SK-MEL-5 (cell line): ENCODE measurements around the gene HEPN1. TPM values are rescaled to one million over a fixed set of nuclear protein-coding genes. Genes with fewer than 3 reads are reported as not detected.

ENCODE experiments used
- DNase-seq: peaks from one replicate; pipeline ENCODE4 v3.0.0-alpha.2; 2016; ENCODE audit warnings: low read depth, low spot score
- in situ Hi-C: cut with HindIII; loops from 2 replicates; pipeline ENCODE4 v1.10.0; 2016; ENCODE audit warnings: low sequenced_read_pairs, high pct_unique_total_duplicates, low pct_unique_long_range_greater_than_20kb
- polyA plus RNA-seq, 2 experiments: library from polyadenylated mRNA; depleted of rRNA; stranded (reverse); fragments of >200 nt; gene quantifications; 2 replicates each; pipeline ENCODE4 v1.2.3, GENCODE V29; 2015
- total RNA-seq: library from RNA; depleted of rRNA; stranded (reverse); fragments of >200 nt; shearing (Covaris generic); gene quantifications from 2 replicates; pipeline ENCODE4 v1.2.3, GENCODE V29; 2014; rRNA removed

Gene HEPN1
- total RNA-seq = not detected in 2 replicates
- not detected in 2 replicates for polyA plus RNA-seq (2015; cell fraction: cytosol; rRNA removed)
- polyA plus RNA-seq (2015; cell fraction: nucleus; rRNA removed) = not detected in 2 replicates

- in situ Hi-C loops = no loop called here
- DNase-seq = no peak
These were observed at the start of gene HEPN1 for GRCh38 chr11:124918950-124919349. Gene HEPN1, plus strand, starts transcription at chr11:124919250.

- in situ Hi-C loops = no loop called here
- no peak for DNase-seq
These were observed 49.7 kb upstream of the HEPN1 start for GRCh38 chr11:124869331-124869730.

- DNase-seq = no peak
- in situ Hi-C loops = no loop called here
These were observed 49.1 kb upstream of the HEPN1 start for GRCh38 chr11:124869856-124870387.

DNA sequence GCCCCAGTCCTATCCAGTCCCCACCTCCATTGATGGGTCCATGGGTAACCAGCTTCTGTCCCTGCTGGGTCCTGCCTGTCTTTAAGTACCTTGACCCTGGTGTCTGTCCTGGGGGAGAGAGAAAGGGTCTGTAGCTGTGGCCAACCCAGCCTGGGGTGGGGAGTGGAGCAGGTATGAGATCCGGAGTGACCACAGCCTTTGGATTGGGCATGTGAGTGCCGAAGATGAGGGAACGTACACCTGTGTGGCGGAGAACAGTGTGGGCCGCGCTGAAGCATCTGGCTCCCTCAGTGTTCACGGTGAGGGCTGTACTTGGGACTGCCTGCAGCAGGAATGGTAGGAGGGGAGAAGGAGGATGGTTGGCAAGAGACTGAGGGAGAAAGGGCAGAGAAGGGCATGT lies 48.6 kb upstream of the HEPN1 start:
- in situ Hi-C loops = no loop called here

GRCh38 chr11:124872280-124872679 lies 46.8 kb upstream of the HEPN1 start:
- in situ Hi-C loops = no loop called here

More for the DNA sequence above, 48.6 kb upstream of the HEPN1 start:
- no peak for DNase-seq

GRCh38 chr11:124872741-124873140 lies 46.3 kb upstream of the HEPN1 start:
- in situ Hi-C loops = no loop called here
- peak; percentile 31 for DNase-seq

More at GRCh38 chr11:124872280-124872679, 46.8 kb upstream of the HEPN1 start:
- no peak for DNase-seq

DNA sequence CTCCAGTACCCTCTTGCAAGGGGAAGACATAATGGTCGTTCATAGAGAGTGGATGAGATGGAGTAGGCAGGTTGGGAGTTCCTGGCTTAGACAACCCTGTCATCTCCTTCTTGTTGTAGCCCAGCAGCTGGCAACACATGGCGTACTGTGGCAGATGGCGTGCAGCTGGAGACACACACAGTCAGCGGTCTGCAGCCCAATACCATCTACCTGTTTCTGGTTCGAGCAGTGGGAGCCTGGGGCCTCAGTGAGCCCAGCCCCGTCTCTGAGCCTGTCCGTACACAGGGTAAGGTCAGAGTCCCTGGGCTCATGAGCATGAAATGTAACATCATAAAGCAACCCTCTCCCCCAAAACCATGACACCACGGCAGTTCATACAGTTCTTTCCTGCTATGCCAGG lies 45.1 kb upstream of the HEPN1 start:
- in situ Hi-C loops = no loop called here
- no peak for DNase-seq

DNA sequence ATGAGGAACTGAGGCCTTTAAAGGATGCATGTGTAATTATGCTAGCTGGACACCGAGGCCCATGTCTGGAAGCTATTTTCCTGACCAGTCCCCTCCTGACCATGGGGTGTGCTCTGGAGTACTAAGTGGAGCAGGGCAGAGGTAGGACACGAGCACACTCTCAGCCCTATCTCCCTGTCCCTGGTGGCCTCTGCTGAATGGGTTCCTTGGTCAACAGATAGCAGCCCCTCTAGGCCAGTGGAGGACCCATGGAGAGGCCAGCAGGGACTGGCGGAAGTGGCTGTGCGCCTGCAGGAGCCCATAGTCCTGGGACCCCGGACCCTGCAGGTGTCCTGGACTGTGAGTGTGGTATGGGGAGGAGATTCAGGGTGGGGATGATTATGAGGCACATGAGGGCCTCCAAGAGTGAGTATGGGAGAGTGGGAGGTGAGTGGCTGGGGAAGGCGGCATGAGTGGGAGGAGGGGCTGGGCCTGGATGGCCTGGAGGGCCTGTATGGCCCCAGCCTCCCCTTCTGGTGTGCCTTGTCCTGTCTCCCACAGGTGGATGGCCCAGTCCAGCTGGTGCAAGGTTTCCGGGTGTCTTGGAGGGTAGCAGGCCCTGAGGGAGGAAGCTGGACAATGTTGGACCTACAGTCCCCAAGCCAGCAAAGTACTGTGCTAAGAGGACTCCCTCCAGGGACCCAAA lies 44.3 kb upstream of the HEPN1 start:
- no peak for DNase-seq
- in situ Hi-C loops = no loop called here

GRCh38 chr11:124875401-124875800 lies 43.6 kb upstream of the HEPN1 start:
- in situ Hi-C loops = no loop called here
- no peak for DNase-seq

GRCh38 chr11:124875943-124876817 lies 42.9 kb upstream of the HEPN1 start:
- DNase-seq = peak; percentile 89
- in situ Hi-C loops = no loop called here

DNA sequence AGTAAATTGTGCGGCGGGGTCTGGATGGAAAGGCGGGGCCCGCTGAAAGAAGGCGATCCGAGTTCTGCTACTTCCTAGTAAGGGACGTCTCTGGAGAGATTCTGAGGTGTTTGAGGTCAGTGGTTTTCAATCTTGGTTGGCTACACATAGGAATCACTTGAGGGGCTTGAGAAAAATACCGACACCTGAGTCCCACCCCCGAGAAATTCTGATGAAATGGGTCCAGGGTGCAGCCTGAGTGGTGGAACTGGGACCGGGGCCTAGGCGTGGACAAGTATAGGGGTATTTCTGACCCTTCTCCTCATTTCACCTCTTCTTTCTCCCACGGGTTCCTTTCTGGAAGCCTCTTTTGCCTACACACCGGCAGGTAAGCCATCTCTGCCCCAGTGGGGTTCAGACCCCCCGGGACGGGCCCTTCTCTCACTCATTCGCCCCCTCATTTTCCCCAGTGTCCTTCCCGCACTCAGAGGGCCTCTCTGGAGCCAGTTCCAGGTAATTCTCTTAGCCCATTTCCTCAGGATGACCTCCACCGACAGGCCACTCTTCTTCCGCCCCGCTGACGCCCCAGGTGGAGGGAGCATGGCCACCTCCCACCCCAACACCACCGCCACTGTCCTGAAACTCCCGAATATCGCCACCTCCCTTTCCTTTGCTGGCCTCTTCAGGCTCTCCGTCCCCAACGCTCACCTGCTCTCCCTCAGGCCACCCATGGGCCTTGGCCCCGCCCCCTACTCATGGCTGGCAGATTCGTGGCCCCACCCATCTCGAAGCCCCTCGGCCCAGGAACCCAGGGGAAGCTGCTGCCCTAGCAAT lies 42.0 kb upstream of the HEPN1 start:
- no peak for DNase-seq
- in situ Hi-C loops = no loop called here

- DNase-seq = no peak
- in situ Hi-C loops = no loop called here
These were observed 41.5 kb upstream of the HEPN1 start for GRCh38 chr11:124877631-124877909.

- DNase-seq = no peak
- in situ Hi-C loops = no loop called here
These were observed 40.9 kb upstream of the HEPN1 start for GRCh38 chr11:124877910-124878758.

- in situ Hi-C loops = no loop called here
These were observed 40.1 kb upstream of the HEPN1 start for GRCh38 chr11:124878759-124879492.

GRCh38 chr11:124879493-124880289 lies 39.4 kb upstream of the HEPN1 start:
- in situ Hi-C loops = no loop called here
- DNase-seq = no peak

More at GRCh38 chr11:124878759-124879492, 40.1 kb upstream of the HEPN1 start:
- DNase-seq = no peak

DNA sequence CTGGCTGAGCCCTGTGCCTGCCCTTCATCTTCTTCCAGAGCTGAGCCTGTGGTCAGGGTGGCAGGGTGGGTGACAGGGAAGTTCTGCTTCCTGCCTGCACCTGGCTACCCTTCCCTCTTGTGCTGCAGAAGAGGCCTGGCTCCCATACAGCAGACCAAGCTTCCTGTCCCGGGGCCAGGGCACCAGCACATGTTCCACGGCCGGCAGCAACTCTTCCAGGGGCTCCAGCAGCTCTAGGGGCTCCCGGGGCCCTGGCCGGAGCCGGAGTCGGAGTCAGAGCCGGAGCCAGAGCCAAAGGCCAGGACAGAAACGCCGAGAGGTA lies 38.8 kb upstream of the HEPN1 start:
- DNase-seq = no peak
- in situ Hi-C loops = no loop called here
